GM18951 (cell line): ENCODE data around the gene LIMA1.
A peak's percentile ranks its signal among the peaks of the same experiment; 100 is the strongest.
"Not testable (repeated sequence)": the region's sequence is repeated elsewhere in the genome, so short reads cannot be mapped to it uniquely, and the experiment has no call there.

Experiments used
- POLR2A ChIP-seq: IDR thresholded peaks from 4 replicates; pipeline ENCODE4 v1.6.1; 2011; ENCODE audit warnings: mild to moderate bottlenecking; ENCODE audit not compliant: insufficient read length, insufficient read depth; ENCODE audit errors: extremely low read depth
- in situ Hi-C: fragments of 300-500 bp; cut with MboI; formaldehyde crosslinking; loops from one replicate; pipeline ENCODE4 v1.12.0; 2022; ENCODE audit warnings: low sequenced_read_pairs, mixed read lengths, inconsistent platforms; ENCODE audit not compliant: unreplicated experiment

Gene LIMA1

DNA sequence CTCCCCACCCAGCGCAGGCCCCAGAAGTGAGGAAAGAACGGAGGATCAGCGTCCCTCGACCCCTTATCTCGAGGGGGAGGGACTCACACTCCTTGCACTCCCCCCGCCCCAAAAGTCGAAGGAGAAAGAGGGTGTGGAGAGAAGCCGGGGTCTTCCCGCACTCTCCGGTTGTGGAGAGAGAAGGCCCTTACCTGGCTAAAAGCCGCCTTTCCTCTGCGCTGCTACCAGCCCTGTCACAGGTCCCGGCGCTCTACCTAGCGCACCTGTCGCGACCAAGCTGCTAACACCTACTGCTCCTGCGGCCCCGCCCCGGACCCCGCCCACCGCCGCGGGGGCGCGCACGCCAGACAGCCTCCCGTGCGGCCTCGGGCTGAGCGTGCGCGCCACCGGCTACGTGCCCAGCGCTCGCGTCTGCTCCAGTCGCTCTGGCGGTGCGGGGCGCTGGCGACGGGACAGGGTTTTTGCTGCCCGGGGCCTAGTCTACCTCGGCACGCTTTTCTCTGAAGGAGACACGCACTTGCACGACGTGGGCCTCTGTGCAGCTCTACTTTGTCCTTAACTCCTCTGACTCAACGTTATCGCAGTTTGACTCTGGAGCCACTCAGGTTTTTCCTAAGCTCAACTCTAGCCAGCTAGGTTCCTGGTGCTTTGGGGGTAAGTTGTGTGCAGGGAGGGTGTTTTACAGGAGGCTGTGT, at the start of gene LIMA1:
LIMA1 (minus strand) TSS at position 292 of the 695 bp plus-strand sequence. CDS start 34,769 bp downstream, outside the sequence.
- TF ChIP-seq POLR2A: peak; percentile 97
- in situ Hi-C loops: no loop called here

DNA sequence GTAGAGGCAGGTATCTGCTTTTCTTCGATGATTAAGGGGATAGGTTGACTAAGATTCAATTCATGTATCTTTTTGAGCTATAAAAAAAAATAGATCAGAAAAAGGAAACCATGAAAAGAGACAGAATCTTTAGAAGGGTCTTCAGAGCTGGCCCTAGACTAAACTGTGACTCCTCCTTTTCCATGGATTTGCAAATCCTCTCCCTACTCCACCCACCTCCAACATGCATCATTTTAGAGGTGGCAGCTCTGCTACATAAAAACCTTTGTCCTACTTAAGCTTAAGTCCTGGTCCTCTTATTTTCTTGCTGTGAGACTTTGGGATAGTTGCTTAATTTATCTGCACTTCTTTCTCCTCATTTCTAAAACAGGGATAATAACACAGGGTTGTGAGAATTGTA, 48.4 kb upstream of the LIMA1 start:
- in situ Hi-C loops: no loop called here
- no peak for TF ChIP-seq POLR2A

DNA sequence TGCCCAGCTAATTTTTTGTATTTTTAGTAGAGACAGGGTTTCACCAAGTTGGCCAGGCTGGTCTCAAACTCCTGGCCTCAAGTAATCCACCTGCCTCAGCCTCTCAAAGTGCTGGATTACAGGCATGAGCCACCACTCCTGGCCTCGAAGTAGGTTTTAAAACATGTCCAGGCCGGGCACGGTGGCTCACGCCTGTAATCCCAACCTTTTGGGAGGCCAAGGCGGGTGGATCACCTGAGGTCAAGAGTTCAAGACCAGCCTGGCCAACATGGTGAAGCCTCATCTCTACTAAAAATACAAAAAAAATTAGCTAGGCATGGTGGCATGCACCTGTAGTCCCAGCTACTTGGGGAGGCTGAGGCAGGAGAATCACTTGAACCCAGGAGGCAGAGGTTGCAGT, 45.3 kb upstream of the LIMA1 start:
- in situ Hi-C loops: not testable (repeated sequence)

DNA sequence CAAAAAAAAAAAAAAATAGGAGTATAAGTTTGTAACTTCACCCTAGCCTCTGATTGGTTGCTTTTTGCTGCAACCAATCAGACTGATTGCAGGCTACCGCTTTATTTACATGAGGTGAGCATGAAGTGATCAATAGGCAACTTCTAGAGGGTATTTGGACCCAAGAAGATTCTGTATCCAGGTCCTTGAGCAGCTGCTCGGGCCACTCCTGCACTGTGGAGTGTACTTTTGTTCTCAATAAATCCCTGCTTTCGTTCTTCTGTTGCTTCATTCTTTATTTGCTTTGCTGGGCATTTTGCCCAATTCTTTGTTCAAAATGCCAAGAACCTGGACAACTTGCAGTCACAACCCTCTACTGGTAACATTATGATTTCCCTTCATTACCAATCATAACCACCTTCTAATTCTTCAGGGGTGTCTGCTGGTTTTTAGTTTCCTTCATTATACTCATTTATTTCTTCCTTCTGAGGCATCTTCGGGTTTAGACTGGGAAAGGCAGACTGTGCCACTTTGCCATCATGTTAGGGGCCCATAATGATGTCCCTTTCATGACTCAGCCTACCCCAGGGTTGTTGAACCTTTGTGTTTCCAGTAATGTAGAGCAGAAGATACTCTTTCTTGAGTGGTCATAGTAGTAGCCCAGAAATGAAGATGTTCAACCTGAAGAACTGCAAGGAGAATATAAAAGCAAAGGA, 43.4 kb upstream of the LIMA1 start:
- in situ Hi-C loops: no loop called here
- no peak for TF ChIP-seq POLR2A

DNA sequence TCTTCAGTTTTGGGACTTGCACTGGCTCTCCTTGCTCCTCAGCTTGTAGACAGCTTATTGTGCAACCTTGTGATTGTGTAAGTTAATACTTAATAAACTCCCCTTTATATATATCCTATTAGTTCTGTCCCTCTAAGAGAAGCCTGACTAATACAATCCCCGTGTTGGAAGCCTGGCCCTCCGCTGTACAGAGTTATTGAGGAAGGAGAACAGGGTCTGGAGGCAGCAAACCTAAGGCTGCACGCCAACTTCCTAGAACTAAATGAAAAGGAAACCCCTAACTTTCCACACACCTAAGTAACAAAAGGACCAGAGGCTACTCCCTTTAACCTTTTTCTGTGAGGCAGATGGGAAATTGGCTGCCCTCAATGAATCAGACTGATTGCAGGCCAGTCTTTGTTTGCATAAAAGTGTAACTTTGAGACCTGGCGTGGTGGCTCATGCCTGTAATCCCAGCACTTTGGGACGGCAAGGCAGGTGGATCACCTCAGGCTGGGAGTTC, 42.6 kb upstream of the LIMA1 start:
- in situ Hi-C loops: no loop called here
- no peak for TF ChIP-seq POLR2A

DNA sequence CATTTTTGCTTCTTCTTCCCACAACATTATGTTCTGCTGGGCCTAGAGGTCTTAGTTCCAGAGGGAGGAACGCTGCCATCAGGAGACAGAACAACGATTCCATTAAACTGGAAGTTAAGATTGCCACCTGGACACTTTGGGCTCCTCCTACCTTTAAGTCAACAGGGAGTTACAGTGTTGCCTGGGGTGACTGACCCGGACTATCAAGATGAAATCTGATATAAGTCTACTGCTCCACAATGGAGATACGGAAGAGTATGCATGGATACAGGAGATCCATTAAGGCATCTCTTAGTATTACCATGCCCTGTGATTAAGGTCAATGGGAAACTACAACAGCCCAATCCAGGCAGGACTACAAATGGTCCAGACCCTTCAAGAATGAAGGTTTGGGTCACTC, 41.5 kb upstream of the LIMA1 start:
- in situ Hi-C loops: not testable (repeated sequence)

DNA sequence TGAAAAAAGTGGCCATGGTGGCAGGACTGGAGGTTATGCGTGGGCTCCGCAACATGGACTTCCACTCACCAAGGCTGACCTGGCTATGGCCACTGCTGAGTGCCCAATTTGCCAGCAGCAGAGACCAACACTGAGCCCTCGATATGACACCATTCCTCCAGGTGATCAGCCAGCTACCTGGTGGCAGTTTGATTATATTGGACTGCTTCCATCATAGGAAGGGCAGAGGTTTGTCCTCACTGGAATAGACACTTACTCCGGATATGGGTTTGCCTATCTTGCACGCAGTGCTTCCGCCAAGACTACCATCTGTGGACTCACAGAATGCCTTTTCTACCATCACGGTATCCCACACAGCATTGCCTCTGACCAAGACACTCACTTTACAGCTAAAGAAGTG, 40.8 kb upstream of the LIMA1 start:
- in situ Hi-C loops: not testable (repeated sequence)

DNA sequence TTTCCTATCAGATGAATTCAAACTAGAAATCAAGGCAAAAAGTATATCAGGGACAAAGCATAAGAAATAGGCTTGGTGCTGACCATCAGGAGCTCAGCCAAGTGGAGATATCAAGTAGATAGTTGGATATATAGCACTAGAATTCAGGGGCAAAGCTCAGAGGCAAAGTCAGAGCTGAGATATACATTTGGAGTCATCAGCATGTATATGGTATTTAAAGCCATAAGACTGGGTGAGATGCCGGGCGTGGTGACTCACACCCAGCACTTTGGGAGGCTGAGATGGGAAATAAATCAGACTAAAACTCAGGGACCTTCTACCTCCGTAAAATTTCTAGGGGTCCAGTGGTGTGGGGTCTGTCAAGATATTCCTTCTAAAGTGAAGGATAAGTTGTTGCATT, 38.9 kb upstream of the LIMA1 start:
- in situ Hi-C loops: no loop called here
- no peak for TF ChIP-seq POLR2A

DNA sequence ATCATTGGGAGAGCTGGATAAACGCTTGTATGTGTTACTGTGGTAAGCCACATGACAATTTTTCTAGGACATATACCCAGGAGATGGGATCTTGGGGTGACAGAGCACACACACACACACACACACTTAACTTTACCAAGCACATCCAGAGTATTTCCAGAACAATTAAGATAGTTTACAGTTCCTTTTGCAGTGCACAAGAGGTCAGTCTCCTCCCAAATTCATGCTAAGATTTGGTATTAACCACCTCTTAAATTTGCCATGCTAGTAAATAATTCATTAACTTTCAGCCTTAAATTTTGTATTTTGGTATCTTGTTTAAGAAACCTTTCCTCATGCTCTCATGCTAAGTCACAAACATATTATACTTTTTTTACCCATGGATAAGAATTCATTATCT, 33.9 kb upstream of the LIMA1 start:
- in situ Hi-C loops: no loop called here
- TF ChIP-seq POLR2A: no peak

DNA sequence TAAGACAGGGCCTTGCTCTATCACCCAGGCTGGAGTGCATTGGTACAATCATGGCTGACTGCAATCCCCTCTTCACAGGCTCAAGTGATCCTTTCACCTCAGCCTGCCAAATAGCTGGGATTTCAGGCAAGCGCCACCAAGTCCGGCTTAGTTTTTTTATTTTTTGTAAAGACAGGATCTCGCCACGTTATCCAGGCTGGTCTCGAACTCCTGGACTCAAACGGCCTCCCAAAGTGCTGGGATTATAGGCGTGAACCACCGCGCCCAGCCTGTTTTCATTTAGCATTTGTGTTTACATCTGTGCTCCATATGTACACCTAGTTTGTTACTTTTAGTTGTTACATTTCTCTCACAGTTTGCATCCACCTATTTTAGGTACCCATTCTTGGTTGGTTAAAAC, 32.5 kb upstream of the LIMA1 start:
- in situ Hi-C loops: no loop called here
- TF ChIP-seq POLR2A: no peak

DNA sequence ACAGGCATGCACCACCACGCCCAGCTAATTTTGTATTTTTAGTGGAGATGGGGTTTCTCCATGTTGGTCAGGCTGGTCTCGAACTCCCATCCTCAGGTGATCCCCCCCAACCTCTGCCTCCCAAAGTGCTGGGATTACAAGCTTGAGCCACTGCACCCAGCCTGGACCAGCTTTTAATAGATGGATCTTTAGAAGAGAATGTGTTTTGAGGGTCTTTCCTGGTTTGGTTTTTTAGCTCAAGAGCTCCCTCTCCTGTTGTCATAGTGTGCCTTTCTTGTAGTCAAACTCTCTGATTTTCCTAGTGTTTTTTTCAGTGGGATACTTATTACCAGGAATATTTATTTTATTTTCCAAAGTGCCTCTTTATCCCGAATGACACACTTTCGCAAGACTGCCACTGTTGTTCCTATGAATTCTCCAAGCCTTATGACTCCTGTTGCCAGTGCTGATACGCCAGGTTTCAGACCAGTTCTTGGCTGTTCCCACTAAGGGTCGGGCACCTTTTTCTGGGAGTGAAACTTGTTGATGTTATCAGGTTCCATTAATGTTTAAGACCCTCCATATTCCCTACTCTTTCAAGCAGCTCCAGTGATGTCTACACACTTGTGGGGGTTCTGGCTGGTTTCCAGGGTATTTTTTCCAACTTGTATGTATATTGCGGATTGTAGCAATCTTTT, 31.5 kb upstream of the LIMA1 start:
- in situ Hi-C loops: no loop called here
- TF ChIP-seq POLR2A: no peak

DNA sequence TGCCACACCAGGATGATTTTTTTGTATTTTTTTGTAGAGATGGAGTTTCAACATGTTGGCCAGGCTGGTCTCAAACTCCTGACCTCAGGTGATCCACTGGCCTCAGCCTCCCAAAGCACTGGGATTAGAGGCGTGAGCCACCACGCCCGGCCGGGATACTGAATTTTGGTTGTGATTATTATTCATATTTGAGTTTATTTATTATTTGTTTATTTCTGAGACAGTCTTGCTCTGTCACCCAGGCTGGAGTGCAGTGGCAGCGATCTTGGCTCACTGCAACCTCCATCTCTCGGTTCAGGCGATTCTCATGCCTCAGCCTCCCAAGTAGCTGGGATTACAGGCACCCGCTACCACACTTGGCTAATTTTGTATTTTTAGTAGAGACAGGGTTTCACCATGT, 30.7 kb upstream of the LIMA1 start:
- in situ Hi-C loops: not testable (repeated sequence)

DNA sequence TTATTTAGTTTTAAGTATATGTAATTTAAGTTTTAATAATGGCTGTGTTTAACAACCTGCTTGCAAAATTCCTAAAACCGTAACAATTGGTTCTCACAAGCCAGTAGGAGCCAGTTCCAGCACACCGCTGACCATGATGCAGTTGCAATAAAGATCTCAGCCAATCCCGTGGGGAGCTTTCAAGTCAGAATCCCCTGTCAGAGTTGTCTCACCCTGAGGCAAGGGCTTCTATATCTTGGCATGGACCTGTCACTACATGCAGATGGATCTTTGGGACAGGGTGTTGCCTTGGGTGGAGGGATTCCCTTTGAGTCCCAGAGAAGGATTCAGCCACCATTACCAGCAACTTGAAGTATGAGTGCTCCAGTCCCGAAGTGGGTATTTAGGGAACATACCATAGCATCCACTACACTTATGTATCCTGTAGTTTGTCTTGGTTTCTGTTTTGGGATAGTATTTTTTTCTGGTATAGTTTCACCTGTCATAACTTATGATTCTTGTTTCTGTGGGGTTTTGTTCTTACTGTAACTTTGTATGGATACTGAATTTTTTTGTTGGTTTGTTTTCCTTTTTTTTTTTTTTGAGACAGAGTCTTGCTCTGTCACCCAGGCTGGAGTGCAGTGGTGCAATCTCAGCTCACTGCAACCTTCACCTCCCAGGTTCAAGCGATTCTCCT, 30.1 kb upstream of the LIMA1 start:
- no peak for TF ChIP-seq POLR2A
- in situ Hi-C loops: no loop called here

DNA sequence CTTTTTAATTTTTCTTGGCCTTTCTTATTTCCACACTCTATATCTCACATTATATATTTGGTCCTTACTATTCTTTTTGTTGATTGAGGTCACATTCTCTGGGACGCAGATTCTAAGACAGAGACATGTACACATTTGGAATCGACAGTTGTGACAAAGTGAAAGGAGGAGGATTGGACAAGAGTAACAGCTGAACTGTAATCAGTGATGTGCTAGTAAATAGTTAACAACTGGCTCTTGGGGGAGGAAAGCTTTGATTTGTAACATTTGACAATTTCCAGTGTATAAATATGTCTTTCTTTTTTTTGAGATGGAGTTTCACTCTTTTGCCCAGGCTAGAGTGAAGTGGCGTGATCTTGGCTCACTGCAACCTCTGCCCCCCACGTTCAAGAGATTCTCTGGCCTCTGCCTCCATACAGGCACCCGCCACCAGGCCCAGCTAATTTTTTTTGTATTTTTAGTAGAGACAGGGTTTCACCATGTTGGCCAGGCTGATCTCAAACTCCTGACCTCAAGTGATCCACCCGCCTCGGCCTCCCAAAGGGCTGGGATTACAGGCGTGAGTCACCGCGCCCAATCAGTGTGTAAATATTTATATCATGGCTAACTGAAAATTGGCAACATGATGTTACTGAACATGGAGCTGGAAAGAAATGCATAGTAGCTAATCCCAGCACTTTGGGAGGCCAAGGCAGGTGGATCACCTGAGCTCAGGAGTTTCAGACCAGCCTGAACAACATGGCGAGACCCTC, 28.7 kb upstream of the LIMA1 start:
- in situ Hi-C loops: not testable (repeated sequence)
